ENCODE measurements around the gene TBX22.
"Not testable (repeated sequence)": the region's sequence is repeated elsewhere in the genome, so short reads cannot be mapped to it uniquely, and the experiment has no call there.

TBX22 gene, protein sequence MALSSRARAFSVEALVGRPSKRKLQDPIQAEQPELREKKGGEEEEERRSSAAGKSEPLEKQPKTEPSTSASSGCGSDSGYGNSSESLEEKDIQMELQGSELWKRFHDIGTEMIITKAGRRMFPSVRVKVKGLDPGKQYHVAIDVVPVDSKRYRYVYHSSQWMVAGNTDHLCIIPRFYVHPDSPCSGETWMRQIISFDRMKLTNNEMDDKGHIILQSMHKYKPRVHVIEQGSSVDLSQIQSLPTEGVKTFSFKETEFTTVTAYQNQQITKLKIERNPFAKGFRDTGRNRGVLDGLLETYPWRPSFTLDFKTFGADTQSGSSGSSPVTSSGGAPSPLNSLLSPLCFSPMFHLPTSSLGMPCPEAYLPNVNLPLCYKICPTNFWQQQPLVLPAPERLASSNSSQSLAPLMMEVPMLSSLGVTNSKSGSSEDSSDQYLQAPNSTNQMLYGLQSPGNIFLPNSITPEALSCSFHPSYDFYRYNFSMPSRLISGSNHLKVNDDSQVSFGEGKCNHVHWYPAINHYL
- total RNA-seq = 0 to 0.33 (median 0) reads per million in 17 experiments

DNA sequence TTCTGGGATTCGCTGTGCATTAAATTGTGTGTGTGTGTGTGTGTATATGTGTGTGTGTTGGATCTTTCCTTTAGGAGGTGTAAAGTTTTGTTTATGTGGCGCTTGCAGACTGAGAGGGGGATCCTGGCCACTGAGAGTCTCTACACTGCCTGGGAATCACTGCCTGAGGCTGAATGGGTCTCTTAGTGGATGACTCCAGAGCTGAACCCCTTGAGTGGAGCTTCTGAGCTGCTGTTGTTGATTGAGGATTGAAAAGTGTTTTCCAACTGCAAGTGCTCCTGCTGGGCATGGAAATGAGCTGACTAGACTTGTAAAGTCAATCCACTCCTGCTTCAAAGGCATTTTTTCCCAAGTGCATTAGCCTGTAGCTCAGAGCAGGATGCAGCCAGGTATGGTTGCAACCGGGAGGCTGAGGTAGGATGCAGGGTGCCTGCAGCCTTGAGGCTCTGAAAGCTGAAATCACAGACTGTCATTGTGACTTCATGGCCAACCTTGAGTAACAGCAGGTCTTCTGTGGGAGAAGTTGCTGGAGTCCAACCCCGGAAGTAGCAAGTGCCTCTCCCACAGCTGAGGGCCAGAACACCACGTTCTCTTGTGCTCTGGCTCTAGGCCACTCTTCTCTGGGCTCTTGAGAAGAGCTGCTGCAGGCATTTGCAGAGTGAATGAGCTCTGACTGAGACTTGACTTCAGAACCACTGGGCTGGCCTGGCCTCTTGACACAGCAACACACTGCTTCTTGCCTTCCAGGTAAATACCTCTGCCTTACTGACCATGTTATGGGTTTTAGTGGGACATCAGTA lies at the start of gene TBX22:
Gene TBX22 (plus strand): TSS at position 613 of the 800 bp plus-strand sequence. CDS start 7,517 bp downstream, outside the sequence.
- no peak for DNase-seq

DNA sequence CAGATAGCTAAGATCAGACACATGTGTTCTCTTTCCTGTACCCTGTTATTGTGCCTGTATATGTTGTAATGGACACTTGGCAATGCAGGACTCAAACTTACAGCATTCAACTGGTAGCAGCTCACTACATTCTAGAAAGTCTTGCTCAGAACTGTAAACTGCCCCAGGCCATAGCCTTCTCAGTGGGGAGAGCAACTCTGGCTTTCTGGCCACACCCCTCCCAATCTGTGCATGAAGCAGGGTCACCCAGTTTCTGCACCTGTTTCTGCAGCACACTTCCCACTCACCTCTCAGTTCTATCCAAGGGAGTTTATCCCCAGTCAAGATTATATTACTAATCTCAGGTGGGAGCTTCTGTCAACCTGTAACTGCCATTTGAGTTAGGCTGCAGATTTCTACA lies 38.9 kb upstream of the TBX22 start:
- no peak for DNase-seq

DNA sequence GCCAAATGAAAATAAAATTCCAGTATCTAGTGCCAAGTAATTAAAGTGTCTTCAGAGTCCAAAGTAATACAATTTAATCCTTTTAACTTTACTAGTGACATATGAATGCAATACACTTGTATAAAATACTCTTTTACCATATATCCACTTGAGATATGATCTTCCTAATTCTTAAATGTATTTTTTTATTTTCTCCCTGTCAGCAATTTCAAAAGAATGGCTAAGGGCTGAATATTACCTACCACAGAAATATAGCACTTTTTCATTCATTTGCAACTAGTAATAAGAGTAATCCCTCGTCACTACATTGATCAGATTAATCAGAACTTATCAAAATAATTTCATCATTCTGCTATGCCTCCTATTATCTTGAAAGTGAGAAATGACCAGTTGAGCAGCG lies 10.1 kb upstream of the TBX22 start:
- DNase-seq = no peak

DNA sequence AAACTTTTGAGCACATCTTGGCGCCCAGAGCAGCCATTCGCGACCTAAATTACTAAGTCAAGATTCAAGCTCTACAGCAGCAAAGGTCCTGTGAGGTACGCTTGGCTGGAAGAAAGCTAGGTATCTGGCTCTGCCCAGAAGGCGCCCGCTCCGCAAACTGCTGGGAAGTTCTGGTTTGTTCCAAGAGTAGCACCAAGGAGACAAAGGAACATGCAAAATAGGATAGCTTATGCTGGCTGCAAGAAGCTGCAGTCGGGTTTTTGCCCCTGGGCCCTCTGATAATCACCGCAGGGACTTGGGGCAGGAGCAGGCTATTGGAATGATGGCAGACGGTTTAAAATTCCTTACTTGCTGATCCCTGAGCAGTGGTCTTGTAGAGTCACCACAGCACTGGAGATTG lies 3.0 kb upstream of the TBX22 start:
- DNase-seq = no peak

DNA sequence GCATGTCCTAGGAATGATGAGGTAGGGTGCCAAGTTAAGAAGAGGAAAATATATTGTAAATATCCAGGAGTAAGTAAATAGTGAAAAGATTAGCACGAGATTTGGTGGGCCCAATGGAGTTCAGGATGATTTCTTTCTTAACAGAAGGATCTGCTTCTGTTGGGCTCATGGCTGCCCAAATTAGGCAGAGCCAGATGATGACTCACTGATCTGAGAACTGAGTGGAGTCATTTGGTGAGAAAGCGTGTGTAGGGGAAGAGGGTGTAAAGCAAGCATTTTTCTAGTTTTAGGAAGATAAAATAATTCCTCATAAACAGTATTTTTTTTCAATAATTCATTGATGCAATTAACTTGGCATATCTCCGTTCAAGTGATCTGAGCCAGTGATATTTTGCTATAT lies 1.6 kb downstream of the TBX22 start:
- DNase-seq = no peak

DNA sequence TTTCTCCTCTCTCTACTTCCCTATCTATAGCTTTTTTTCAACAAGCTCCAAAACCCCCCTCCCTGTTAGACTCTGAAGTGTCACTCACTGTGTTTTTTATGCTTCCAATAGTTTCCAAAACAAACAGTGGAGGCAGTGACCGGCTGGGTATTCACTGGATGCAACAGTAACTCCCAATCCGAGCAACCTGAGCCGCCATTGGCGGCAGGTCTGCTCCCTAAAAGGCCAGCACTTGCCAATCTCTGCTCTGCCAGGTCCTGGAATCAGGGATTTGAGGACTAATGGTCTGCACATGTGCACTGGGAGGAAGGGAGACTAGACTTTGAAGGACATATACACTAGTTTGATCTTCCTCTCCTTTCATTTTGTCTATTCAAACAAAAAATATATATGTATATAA lies 7.1 kb downstream of the TBX22 start:
- DNase-seq = no peak

DNA sequence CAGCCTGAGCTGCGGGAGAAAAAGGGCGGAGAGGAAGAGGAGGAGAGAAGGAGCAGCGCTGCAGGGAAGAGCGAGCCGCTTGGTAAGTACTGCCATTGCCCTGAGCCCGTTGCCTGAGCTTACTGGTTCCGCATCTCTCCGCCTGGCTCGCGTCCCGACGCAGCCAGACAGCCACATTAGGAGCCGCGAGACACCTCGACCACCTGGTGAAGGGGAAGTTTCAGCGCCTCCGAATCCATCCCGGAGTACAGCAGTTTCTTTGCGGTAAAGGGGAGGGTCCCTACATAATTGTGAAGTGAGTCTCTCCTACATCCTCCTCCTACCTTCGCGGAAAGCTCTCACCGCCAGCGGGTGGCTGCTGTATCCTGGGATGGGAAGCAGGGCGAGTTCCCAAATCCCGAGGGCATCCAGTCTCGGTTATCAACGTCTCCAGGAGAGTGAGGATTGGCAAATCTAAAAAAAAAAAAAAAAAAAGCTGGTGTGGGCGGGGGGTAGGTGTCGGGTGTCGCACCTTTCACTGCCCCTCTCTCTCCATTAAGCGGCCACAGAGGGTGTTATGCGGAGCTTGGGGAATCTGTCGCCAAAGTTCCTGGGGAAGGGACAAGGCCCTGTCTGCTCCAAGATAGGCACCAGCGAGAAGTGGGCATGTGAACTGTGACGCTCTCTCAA lies 7.9 kb downstream of the TBX22 start:
- no peak for DNase-seq

DNA sequence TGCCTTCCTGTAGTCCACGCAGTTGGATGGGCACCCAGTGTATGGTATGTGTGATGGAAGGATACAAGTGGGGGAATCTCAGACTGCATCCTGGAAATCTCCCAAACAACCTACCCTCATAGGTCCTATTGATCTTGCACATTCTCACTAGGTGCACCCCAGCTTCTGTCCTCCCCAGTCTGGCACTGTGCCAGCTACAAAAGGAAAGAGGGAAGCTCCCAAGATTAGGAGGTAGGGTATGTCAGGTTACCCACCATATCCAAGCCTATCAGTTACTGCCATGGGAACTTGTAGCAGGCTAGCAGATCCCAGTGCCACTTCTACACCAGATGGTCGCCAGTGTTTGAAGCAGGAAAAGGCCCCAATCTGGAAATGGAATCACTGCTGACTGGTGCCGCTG lies 11.6 kb downstream of the TBX22 start:
- DNase-seq = no peak

DNA sequence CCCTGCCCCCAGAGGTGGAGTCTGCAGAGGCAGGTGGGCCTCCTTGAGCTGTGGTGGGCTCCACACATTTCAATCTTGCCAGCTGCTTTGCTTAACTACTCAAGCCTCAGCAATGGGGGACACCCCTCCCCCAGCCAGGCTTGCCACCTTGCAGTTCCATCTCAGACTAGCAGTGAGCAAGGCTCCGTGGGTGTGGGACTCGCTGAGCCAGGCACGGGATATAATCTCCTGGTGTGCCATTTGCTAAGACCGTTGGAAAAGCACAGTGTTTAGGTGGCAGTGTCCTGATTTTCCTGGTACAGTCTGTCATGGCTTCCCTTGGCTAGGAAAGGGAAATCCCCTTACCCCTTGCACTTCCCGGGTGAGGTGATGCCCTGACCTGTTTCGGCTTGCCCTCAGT lies 51.6 kb downstream of the TBX22 start:
- not testable (repeated sequence) for DNase-seq

DNA sequence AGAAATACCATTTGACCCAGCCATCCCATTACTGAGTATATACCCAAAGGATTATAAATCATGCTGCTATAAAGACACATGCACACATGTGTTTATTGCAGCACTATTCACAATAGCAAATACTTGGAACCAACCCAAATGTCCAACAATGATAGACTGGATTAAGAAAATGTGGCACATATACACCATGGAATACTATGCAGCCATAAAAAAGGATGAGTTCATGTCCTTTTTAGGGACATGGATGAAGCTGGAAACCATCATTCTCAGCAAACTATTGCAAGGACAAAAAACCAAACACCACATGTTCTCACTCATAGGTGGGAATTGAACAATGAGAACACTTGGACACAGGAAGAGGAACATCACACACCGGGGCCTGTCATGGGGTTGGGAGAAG lies 61.1 kb downstream of the TBX22 start:
- DNase-seq = not testable (repeated sequence)

All from suppressor macrophage (primary cell).